GM12873 (cell line): Measurements from ENCODE around the gene KRT23.

ENCODE experiments used
- TF ChIP-seq, protein P1 (sequence below): IDR thresholded peaks from 2 replicates; pipeline ENCODE4 v1.5.1; 2012; ENCODE audit warnings: low read depth, mild to moderate bottlenecking, moderate library complexity, low read length, control low read depth; ENCODE audit not compliant: insufficient read depth; ENCODE audit errors: missing control alignments

KRT23 gene

DNA sequence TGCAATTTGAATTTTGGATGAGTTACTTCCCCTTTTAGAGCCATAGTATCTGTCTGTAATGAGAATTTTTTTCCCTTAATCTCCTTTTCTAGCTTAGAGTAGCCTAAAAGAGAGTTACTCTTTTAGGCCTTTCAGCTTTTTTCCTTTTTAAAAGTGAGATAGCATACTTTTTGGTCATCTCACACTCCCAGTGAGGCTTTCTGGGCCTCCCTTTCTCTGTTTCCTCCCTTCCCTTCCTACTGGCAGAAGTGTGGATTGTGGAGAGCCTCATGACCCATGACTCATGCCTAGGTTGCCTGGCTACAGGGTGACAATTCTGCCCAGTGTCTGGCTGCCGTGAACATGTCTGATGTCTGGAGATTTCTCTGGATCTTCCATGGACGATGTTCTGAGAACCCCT, 15.2 kb downstream of the KRT23 start:
- TF ChIP-seq, protein P1, sequence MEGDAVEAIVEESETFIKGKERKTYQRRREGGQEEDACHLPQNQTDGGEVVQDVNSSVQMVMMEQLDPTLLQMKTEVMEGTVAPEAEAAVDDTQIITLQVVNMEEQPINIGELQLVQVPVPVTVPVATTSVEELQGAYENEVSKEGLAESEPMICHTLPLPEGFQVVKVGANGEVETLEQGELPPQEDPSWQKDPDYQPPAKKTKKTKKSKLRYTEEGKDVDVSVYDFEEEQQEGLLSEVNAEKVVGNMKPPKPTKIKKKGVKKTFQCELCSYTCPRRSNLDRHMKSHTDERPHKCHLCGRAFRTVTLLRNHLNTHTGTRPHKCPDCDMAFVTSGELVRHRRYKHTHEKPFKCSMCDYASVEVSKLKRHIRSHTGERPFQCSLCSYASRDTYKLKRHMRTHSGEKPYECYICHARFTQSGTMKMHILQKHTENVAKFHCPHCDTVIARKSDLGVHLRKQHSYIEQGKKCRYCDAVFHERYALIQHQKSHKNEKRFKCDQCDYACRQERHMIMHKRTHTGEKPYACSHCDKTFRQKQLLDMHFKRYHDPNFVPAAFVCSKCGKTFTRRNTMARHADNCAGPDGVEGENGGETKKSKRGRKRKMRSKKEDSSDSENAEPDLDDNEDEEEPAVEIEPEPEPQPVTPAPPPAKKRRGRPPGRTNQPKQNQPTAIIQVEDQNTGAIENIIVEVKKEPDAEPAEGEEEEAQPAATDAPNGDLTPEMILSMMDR = no peak

DNA sequence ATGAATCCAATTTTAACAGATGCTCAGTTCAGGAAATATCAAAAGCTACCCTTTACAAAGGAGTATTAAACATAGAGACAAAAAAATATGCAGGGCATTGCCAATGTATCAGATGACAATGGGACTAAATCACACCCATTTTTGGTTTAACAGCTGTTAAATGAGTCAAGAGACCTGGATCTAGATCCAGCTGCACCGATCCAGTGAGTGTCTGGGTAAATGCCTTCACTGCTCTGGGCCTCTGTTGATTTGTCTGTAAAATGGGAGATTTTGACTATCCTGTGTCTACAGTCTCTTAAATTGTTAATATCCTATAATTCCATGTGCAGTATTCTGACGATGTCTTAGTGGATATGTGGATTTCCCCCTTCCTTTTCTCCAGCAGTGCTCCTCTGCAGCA, 16.4 kb downstream of the KRT23 start:
- TF ChIP-seq, protein P1 = no peak

DNA sequence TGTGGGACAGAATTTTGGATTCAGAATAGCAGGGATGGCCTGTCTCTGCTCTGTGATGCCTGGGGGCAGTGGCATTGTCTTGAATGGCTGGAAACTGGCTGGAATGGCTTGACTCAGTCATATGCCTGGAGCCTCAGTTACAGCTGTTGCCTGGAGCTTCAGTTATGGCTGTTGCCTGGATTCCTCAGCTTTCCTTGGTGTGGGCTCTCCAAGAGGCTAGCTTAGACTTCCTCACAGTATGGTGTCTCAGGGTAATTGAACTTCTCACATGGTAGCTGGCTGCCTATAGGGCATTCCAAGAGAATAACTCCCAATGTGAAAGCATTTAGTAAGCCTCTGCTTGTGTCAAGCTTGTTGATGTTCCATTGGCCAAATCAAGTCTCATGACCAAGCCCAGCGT, 21.1 kb downstream of the KRT23 start:
- TF ChIP-seq, protein P1 = no peak

DNA sequence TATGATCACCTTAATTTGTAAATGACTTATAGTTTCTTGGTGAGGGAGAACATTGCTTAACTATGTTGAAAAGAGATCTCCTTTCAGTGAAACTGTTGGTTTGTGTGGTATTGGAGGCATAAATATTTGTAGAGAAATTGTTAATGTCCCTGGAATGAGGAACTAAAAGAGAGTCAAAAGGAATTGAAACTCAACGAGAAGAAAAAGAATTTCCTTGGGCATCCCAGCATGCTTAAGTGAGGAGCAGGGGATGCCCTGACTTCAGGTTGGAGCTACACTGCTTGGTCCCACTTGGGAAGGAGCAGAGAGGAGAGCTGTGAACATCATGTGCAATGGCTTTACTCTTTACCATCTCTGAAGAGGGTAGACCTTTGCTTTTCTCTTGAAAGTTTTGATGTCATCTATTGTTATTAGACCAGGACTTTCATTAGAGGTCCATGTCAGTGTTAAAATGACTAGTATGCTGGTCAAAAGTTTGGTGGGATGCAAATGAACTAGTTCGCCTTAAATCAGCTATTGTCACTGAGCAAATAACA, 21.7 kb downstream of the KRT23 start:
- TF ChIP-seq, protein P1 = no peak

DNA sequence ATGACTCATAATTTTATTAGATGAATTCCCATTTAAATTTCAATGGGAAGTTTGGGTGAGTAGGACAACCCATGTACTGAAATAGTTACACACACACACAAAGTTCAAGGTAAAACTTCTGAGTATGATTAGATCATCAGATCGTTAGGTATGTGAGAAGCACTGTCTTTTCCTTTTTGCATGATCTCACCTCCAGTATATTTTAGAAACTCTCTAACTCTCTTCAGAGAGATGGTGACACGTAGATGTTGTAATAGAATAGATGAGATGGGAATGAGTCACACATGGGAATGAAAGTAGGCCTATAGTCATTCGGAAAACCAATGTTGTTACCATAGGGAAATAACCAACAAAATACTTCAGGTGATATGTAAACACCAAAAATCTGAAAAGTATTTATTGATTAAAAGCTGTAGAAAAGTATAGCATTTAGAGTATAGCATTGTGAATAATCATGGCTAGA, 22.2 kb downstream of the KRT23 start:
- TF ChIP-seq, protein P1 = no peak

DNA sequence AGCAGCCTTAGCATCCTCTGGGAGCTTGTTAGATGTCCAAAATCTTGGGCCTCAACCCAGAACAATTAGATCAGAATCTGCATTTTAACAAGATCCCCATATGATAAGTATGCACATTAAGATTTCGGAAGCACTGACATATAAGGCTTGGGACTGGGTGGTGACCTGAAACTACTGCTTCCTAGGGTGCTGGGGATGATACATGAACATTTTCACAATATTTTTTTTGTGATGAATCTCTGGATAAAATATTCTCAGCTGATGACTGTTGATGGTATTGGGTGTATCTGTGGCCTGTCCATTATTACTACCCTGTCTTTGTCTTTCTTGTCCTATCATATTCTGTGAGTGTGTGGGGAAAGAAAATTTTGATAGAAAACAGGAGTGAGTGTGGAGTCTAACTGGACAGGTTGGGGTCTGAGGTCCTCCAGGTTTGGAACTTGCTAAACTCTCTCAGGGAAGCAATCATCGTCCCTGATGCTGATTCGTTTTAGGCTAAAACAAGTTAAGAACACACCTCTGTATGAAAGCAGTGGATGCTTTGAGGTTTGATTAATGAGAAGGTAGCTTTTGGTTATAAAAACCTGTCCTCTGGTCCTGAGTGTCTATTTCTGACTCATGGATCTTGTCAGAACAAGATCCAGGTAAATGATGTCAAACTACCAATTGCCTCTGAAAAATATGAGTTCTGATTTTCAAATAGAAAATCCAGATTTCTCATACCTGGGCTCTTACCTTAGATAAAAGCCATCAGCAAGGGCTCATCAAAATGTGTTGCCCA, 23.2 kb downstream of the KRT23 start:
- TF ChIP-seq, protein P1 = no peak

DNA sequence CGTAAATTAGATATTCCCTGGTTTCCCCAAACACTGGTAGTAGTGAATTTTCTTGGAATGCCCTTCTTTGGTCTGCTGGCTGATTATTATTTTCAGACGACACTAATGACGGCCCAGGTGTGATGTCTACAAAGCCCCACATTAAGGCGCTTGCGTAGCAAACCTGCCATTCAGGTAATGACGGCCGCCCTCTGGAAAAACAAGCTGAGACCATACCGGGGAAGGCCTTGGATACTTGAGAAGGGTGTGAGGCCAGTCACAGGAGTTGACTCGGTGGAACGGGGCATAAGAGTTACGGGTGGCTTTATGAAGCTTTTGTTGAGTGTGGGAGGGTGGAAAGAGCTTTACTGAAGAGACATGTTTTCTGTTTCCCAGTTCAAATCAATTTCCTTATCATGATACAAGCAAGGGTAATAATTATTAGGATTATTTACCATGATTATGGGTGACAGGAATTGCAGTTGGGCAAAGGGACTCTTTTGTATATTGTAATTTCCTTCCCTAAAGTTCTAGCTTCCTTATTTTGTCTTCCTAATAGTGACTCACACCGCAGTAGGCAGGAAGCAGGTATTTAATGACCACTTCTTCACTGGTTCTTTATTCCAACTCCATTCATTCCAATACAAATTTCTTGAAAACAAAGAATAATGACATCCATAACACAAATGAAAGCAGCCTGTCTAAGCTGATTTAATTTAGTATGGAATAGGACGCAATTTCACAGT, 24.8 kb downstream of the KRT23 start:
- TF ChIP-seq, protein P1 = no peak
